GM21526 (cell line): ENCODE measurements around the gene DCLRE1C.
A peak's percentile ranks its signal among the peaks of the same experiment; 100 is the strongest.
"Not testable (repeated sequence)": the region's sequence is repeated elsewhere in the genome, so short reads cannot be mapped to it uniquely, and the experiment has no call there.

ENCODE experiments used
- ATAC-seq: cut with Tn5 transposase; IDR thresholded peaks from one replicate; pipeline ENCODE4 v1.9.1; 2021; ENCODE audit warnings: moderate library complexity; ENCODE audit not compliant: unreplicated experiment, low FRiP score

The DCLRE1C gene

GRCh38 chr10:14947268-14947667 lies 6.6 kb downstream of the DCLRE1C start:
- ATAC-seq = no peak

DNA sequence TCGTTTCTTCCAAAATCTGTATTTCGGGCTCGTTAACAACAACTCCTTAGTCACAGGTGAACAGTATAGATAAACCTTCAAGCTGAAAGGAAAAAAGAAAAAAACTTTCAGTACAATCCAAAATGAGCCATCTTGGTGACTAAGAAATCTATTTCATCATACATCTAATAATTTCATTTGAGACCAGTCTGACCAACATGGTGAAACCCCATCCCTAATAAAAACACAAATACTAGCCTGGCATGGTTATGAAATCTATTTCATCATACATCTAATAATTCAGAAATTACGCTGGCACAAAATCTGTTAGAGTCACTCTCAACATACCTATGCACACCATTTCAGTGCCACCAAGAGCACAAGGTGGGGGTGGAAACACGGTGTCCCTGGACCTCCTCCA lies 8.8 kb downstream of the DCLRE1C start:
- ATAC-seq = no peak

GRCh38 chr10:14942950-14943338 lies 11.0 kb downstream of the DCLRE1C start:
- not testable (repeated sequence) for ATAC-seq

DNA sequence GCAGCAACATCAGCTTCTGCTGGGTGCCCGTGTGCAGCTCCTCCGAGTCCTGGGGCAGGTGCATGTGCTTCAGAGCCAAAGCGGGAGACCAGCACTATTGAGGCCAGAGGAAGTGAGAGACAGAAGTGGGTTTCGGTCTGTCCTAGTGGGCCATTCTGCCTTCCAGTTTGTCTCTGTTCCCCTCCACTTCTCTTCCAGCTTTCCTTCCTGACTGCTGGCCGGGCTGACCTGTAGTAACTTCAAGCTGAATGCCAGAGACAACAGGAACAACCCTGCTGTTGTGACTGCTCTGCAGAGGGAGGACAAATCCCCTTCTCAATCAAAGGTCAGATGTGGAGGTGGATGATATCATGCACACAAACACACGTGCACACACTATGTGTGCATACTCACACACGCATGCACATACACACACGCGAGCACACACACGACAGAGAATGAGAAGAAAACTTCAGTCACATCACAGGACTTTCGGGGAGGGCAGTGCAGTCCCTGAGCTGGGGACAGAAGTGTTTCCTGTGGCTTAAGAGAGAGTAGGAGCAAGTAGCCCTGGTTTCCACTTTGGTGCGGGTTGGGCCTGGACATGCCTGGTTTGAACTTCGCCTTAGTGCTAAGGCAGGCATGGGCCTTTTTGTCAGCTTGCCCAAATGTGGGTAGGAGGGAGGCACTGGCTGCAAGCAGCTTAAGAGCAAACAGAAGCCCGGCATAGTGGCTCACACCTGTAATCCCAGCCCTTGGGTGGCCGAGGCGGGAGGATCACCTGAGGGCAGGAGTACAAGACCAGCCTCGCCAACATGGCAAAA lies 11.5 kb downstream of the DCLRE1C start:
- peak; percentile 86 for ATAC-seq

DNA sequence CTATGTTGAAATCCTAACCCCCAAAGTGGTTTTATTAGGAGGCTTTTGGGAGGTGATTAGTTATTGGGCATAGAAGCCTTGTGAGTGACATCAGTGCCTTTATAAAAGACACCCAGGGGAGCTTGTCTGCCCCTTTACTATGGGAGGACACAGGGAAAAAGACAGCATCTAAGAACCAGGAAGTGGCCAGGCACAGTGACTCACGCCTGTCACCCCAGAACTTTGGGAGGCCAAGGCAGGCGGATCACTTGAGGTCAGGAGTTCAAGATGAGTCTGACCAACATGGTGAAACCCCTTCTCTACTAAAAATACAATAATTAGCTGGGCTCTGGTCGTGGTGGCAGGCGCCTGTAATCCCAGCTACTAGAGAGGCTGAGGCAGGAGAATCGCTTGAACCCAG lies 14.9 kb downstream of the DCLRE1C start:
- ATAC-seq = not testable (repeated sequence)

- no peak for ATAC-seq
These were observed 17.3 kb downstream of the DCLRE1C start for GRCh38 chr10:14936584-14936983.

GRCh38 chr10:14930610-14931009 lies 23.3 kb downstream of the DCLRE1C start:
- no peak for ATAC-seq

DNA sequence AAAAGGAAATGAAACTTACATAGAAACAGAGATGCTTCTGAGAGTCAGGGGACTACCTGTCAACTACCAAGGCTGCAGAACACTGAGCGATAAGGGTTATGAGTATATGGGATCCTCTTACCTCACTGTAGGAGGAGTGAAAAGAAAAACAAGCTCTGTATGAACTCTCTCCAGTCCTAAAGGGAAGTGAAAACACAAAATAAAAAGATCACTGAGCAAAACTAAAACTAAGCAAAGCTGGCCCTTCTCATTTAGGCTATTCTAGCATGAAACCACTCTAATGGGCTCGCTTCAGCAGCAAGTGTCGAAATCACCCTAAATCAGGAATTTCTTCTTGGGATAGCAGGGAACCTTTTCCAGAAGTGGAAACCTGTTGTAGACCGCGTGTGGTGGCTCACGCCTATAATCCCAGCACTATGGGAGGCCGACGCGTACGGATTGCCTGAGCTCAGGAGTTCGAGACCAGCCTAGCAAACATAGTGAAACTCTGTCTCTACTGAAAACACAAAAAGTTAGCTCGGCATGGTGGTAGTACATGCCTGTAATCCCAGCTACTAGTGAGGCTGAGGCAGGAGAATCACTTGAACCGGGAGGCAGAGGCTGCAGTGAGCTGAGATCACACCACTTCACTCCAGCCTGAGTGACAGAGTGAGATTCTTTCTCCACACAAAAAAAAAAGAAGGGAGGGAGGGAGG lies 27.0 kb downstream of the DCLRE1C start:
- ATAC-seq = peak; percentile 96

DNA sequence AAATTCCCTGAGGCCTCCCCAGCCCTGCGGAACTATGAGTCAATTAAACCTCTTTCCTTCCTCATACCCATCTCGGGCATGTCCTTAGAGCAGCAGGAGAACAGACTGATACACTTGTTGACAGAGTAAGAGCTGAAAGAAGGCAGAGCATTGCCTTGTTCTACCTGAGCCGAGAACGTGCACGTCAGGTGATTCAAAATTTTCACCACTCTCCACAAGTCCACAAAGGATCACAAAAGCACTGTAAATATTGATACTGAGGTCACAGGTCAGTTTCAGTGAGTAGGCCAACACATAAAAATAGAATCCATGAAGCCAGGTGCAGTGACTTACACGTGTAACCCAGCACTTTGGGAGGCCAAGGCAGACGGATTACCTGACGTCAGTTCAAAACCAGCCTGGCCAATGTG lies 27.8 kb downstream of the DCLRE1C start:
- peak; percentile 13 for ATAC-seq

- no peak for ATAC-seq
These were observed 28.6 kb downstream of the DCLRE1C start for GRCh38 chr10:14925268-14925667.

DNA sequence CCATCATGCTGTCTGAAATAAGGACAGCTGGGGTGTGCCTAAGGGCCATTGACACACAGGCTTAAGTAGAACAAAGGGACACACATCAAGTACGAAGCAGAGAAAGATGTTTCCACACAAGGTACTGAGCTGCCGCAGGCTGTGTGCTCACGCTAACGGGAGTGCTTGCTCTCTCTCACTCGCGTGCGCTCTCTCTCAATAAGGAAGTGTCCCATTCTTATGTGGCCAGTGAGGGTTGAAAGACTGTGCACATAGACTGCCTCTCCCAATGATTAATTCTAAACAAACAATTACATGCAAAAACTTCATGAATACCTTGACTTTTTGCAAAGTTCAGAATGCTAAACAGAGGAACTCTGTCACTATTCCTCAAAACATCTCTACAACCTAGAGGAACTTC lies 29.9 kb downstream of the DCLRE1C start:
- ATAC-seq = no peak

DNA sequence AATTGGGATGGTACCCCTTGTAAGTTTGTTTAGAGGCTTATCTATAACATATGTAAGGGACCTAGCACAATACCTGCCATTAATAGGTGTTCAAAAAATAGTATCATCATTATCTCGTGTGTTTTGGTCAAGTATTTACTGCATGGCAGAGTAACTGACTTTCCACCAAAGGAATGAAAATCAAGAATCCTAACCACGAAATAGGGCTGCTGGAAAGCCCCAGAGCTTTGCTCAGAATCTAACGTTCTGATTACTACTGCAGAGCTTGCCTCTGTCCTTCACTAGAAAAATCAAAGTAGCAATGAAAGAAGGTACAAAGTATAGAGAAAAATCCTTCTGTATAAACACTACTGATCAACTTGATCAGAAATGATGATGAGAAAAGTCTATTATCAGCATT lies 34.9 kb downstream of the DCLRE1C start:
- no peak for ATAC-seq

DNA sequence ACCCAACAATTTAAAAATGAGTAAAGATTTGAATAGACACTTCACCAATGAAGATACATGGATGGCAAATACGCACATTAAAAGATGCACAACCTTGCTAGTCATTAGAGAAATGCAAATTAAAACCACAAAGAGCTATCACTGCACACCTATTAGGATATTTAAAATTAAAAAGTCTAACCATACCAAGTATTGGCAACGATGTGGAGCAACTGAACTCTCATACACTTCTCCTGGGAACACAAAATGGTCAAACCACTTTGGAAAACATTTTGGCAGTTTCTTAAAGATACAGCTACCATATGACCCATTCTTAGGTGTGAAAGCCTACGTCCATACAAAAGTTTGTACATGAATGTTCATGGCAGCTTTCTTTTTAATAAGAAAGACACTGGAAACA lies 36.1 kb downstream of the DCLRE1C start:
- no peak for ATAC-seq

- ATAC-seq = no peak
These were observed 37.3 kb downstream of the DCLRE1C start for GRCh38 chr10:14916600-14916999.

GRCh38 chr10:14911801-14912200 lies 42.1 kb downstream of the DCLRE1C start:
- no peak for ATAC-seq

- ATAC-seq = no peak
These were observed 42.9 kb downstream of the DCLRE1C start for GRCh38 chr10:14910953-14911352.

DNA sequence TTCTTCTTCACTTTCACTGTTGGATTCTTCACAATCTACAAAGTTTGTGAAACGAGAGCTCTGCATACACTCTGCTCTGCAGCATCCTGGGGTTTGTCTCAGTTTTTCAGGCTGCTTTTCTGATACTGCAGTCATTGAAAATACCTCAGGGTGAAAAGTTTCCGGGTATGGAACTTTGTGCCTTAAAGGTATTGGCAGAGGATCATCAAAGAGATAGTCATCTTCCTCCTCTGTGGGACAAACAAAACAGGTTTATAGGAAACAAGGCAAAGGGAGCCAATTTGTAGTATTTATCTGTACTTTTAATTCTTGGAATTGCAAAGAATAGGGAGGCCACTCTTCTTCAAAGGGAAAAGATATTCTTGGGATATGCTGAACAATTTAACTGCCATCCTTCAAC lies 44.8 kb downstream of the DCLRE1C start:
- no peak for ATAC-seq

- ATAC-seq = not testable (repeated sequence)
These were observed 46.3 kb downstream of the DCLRE1C start for GRCh38 chr10:14907591-14907990.

DNA sequence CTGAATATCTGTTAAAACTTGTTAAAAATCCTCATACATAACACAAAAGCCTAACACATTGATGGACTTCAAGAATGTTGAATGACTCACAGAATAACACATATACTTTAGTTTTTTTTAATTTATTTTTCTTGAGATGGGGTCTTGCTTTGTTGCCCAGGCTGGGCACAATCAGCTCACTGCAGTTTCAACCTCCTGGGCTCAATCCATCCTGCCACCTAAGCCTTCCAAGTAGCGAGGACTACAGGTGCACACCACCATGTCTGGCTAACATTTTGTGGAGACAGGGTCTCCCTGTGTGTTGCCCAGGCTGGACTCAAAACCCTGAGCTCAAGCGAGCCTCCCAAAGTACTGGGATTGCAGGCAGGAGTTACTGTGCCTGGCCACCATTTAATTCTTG lies 47.1 kb downstream of the DCLRE1C start:
- ATAC-seq = no peak

DNA sequence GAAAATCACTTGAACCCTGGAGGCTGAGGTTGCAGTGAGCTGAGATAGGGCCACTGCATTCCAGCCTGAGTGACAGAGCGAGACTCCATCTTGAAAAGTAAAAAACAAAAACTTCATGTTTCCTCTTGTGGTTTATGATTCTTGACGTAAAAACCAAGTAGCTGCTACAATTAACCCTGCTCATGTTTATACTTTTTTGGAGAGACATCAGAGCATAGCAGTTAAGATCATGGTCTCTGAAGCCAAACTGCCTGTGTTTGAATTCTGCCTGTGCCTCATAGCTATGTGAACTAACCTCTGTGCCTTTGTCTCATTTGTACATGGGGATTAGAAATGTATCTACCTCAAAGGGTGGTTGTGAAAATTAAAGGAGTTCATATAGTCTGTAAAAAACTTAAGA lies 48.0 kb downstream of the DCLRE1C start:
- ATAC-seq = no peak

- ATAC-seq = no peak
These were observed 49.0 kb downstream of the DCLRE1C start for GRCh38 chr10:14904864-14905263.

DNA sequence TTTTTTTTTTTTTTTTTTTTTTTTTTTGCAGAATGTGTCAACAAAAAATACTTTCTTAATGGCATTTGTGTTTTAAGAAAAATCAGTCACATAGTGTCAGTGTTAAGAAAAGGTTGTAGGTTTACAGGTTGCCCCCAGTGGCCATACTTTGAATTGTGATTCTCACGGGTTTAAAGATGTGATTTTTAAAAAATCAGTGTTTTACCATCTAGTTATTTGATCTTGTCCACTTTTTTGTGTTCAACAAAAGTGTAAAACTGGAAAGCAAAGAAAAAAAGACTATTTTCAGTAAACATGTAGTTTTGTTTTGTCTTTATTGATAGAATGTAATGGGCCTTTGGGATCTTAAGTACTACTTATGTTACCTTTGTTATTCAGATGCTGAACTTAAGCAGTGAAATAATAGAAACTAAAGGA lies 49.6 kb downstream of the DCLRE1C start:
- peak; percentile 57 for ATAC-seq
